ENCODE measurements around the gene EXOC3L1. TPM values are rescaled to one million over a fixed set of nuclear protein-coding genes. Genes with fewer than 3 reads are reported as not detected.

The EXOC3L1 gene
- total RNA-seq, 4 donors from 2014 or later, result 1.2 to 10.9 (median 4.7) TPM

DNA sequence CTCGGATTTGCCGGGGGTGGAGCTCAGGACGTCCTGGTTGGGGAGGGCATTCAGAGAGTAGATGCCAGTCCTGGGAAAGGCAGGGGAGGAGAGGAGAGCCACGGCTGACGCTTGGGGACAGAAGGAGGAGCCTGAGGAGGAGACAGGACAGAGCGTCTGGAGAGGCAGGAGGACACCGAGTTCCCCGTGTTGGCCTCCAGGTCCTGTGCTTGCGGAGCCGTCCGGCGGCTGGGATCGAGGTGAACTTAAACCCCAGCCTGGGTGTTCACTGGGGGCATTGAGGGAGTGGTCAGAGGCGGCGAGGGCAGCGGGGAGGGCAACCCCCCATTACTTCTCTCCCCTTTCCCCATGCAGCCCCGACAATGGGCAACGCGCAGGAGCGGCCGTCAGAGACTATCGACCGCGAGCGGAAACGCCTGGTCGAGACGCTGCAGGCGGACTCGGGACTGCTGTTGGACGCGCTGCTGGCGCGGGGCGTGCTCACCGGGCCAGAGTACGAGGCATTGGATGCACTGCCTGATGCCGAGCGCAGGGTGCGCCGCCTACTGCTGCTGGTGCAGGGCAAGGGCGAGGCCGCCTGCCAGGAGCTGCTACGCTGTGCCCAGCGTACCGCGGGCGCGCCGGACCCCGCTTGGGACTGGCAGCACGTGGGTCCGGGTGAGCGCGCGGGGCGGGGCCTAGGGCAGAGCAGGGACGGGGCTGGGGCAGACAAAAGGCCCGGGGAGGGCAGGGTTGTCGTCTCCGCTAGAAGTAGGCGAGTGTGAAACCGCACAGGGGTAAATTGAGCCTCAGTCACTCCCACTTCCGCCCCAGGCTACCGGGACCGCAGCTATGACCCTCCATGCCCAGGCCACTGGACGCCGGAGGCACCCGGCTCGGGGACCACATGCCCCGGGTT is 15.9 kb downstream of the EXOC3L1 start:
- Histone ChIP-seq H3K27ac (peak overlapping the region; percentile 64 to 96 (median 86)), H3K4me1 (peaks cover 8 to 58% (median 36%) of the 10 kb centered on the region in 4 donors), H3K4me3 (peak overlapping the region; percentile 34 to 56 (median 52)), H3K9me3 (no peaks in the 10 kb centered on the region), H3K27me3 (no peaks in the 10 kb centered on the region), H3K36me3 (no peaks in the 10 kb centered on the region)
- TF ChIP-seq POLR2A (IDR thresholded peaks at IDR 0.05), result peak; percentile 84 to 89
- peak in 3 of 6 experiments; percentile 41 to 55 (median 46) for TF ChIP-seq CTCF (IDR thresholded peaks at IDR 0.05)
- peak; percentile 62 to 95 (median 94) for DNase-seq

DNA sequence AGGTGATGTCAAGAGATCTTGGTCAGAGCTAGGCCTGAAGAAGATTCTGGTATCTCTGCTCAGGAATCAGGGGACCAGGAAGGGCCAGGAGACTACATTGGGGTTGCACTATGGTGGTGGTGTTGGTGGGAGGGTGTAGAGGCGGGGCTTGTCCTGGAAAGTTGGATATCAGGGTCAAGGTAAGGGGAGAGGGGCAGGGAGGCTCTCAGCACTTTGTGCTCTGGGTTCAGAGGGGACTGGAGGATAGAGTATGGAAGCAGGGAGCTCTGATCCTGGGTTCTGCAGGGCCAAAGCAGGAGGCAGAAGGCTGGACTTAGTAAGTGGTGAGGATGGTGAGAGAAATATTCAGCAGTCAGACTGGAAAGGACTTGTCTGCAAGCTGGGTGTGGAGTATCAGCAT is 16.6 kb downstream of the EXOC3L1 start:
- H3K4me3 ChIP-seq, result peak overlapping the region in 3 of 4 donors; percentile 34 to 56 (median 51)
- no peak for TF ChIP-seq POLR2A (IDR thresholded peaks at IDR 0.05)
- no peak for TF ChIP-seq CTCF (IDR thresholded peaks at IDR 0.05)
- no peak for DNase-seq
- H3K27ac ChIP-seq, result peak overlapping the region; percentile 64 to 96 (median 86)
- H3K9me3 ChIP-seq, result no peaks in the 10 kb centered on the region
- H3K27me3 ChIP-seq, result no peaks in the 10 kb centered on the region
- no peaks in the 10 kb centered on the region for H3K36me3 ChIP-seq
- H3K4me1 ChIP-seq, result peaks cover 8 to 54% (median 32%) of the 10 kb centered on the region in 4 donors

DNA sequence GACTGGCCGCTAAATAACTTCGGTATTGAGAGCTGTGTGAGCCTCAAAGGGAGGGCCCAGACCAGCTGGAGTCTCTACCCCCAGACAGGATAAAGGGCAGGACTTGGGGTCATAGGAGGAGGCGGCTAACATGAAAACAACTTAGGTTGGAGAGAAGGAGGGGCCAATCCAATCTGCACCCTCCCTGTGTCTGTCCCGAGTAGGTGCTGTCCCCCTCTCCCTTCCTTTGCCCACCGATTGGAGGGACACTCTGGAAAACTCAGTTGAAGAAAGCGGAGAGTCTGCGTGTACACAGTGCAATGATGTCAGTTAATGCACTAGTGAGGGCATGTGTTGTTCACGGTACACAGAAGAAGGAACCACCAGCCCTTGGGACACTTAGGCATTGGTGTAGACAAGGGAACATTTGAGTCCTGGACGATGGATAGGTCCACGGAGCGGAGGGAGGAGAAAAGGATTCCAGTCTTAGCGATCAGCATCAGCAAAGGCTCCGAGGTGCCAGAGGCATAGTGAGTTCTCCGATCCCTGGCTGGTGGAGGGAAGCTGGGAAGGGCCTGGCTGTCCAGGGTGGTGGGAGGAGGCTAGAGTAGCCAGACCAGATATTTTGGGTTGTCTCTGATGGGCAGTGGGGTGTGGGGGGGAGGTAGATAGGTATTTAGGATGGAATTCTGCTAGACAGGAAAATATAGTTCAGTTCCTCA is 18.8 kb downstream of the EXOC3L1 start:
- peaks cover 5 to 45% (median 29%) of the 10 kb centered on the region in 4 donors for H3K4me1 ChIP-seq
- H3K9me3 ChIP-seq, result no peaks in the 10 kb centered on the region
- no peaks in the 10 kb centered on the region for H3K27me3 ChIP-seq
- no peak for DNase-seq
- peak overlapping the region; percentile 27 to 60 (median 45) for H3K4me3 ChIP-seq
- H3K27ac ChIP-seq, result peak overlapping the region; percentile 52 to 87 (median 74)
- no peaks in the 10 kb centered on the region for H3K36me3 ChIP-seq
- no peak for TF ChIP-seq POLR2A (IDR thresholded peaks at IDR 0.05)
- no peak for TF ChIP-seq CTCF (IDR thresholded peaks at IDR 0.05)

DNA sequence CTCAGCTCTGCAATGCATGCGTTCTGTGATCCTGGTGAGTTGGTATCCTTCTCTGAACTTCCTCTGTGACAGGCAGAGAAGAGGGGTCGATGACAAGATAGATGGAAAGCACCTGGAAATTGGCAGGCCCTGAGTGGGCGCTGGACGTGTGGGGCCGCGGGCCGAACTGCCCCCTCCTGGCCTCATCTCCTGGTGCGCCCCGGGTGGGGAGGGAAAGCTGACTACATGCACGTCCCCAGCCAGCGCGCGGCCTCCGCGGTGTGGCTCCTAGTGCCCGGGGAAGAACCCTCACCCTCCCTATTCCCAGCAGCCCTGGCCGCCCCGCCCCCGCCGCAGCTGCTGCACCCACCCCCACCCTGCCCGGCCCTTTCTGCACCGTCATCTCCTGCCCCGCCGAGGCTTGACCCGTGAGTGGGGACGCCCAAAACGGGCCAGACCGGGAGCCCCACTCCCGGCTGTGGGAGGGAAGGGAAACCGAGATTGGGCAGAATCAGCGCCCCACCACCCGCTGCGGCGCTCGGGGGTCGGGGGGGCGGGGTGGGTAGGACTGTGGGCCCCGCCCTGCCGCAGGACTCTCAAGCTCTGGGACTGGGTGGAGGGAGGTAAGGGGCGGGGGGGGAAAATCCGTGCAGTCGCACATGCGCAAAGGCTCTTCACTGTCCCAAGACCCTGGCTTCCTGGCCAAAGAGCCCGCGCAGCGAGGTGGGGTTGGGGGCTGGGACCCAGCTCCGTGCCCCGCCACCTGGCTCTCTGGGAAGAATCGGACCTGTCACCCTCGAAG is 19.6 kb downstream of the EXOC3L1 start, which contains the start of gene NOL3:
Gene NOL3, plus strand, starts transcription at position 371 of the 781 bp plus-strand sequence.
- Histone ChIP-seq H3K27ac (peak within 1 kb of the TSS; percentile 52 to 87 (median 74)), H3K4me1 (peaks cover 6 to 52% (median 33%) of the 10 kb centered on the region in 4 donors), H3K36me3 (no peaks in the 10 kb centered on the region), H3K9me3 (no peaks in the 10 kb centered on the region), H3K4me3 (peak within 1 kb of the TSS; percentile 27 to 60 (median 45)), H3K27me3 (no peaks in the 10 kb centered on the region)
- TF ChIP-seq POLR2A (IDR thresholded peaks at IDR 0.05) (no peak), CTCF (IDR thresholded peaks at IDR 0.05) (no peak)
- peak; percentile 48 to 86 (median 83) for DNase-seq

- Histone ChIP-seq H3K27me3 (no peaks in the 10 kb centered on the region), H3K27ac (peak overlapping the region; percentile 52 to 87 (median 74)), H3K4me3 (peak overlapping the region; percentile 27 to 60 (median 45)), H3K4me1 (peaks cover 10 to 53% (median 36%) of the 10 kb centered on the region in 4 donors), H3K36me3 (no peaks in the 10 kb centered on the region), H3K9me3 (no peaks in the 10 kb centered on the region)
- no peak for DNase-seq
- TF ChIP-seq CTCF (IDR thresholded peaks at IDR 0.05) (peak in 4 of 6 experiments; percentile 17 to 47 (median 25)), POLR2A (IDR thresholded peaks at IDR 0.05) (no peak)
Measured at GRCh38 chr16:67169642-67170167, 20.2 kb downstream of the EXOC3L1 start.
